HUES48 (cell line): ENCODE data around the gene ARMCX4.
"Not testable (repeated sequence)": the region's sequence is repeated elsewhere in the genome, so short reads cannot be mapped to it uniquely, and the experiment has no call there.

Experiments used
- H3K27ac ChIP-seq: one replicate; pipeline ENCODE4 v1.7.0; 2013; ENCODE audit warnings: low read depth, low read length, inconsistent platforms
- H3K27me3 ChIP-seq: 2 replicates; pipeline ENCODE4 v1.6.1; 2013; ENCODE audit warnings: mild to moderate bottlenecking, low read length; ENCODE audit not compliant: control insufficient read depth, insufficient read depth
- H3K36me3 ChIP-seq: 2 replicates; pipeline ENCODE4 v1.6.1; 2013; ENCODE audit warnings: low read length; ENCODE audit not compliant: control insufficient read depth, insufficient read depth
- H3K4me1 ChIP-seq: 2 replicates; pipeline ENCODE4 v1.6.1; 2013; ENCODE audit warnings: mild to moderate bottlenecking, low read length; ENCODE audit not compliant: control insufficient read depth, insufficient read depth
- H3K4me3 ChIP-seq: 2 replicates; pipeline ENCODE4 v1.5.1; 2013; ENCODE audit warnings: mild to moderate bottlenecking, low read depth, low read length
- H3K9ac ChIP-seq: 2 replicates; pipeline ENCODE4 v1.6.1; 2013; ENCODE audit warnings: mild to moderate bottlenecking, low read depth, low read length, moderate library complexity
- H3K9me3 ChIP-seq: 2 replicates; pipeline ENCODE4 v1.6.1; 2013; ENCODE audit warnings: low read length; ENCODE audit not compliant: control insufficient read depth, insufficient read depth

Gene ARMCX4

DNA sequence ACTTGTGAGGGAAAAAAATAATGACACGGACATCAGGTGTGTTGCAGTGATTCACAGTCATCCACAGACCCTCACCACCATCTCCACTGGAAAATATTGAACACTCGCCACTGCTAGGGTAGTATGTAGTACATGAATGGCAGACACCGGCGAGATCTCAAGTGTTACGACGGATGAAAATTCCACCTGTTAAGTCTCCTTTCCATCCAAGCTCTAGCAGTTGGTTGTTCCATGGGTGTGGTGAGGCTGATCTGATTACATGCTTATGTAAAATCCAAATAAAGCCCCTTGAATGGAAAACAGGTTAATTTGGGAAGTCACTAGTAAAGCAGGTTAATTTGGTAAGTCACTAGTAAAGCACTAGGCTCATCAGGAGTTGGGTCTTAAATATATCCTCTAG is 1.1 kb upstream of the ARMCX4 start:
- peaks cover 18% of the 10 kb centered on the region; the same call in 1 of the 2 replicates for H3K9me3 ChIP-seq
- no peak overlapping the region for H3K27ac ChIP-seq
- 0 out of 2 replicates have a peak, but pooled peaks cover 6% of the 10 kb centered on the region for H3K27me3 ChIP-seq
- no peak overlapping the region for H3K9ac ChIP-seq
- H3K36me3 ChIP-seq, result peaks cover 12% of the 10 kb centered on the region; the same call in 1 of the 2 replicates
- no peak overlapping the region for H3K4me3 ChIP-seq
- peaks cover 6% of the 10 kb centered on the region for H3K4me1 ChIP-seq

DNA sequence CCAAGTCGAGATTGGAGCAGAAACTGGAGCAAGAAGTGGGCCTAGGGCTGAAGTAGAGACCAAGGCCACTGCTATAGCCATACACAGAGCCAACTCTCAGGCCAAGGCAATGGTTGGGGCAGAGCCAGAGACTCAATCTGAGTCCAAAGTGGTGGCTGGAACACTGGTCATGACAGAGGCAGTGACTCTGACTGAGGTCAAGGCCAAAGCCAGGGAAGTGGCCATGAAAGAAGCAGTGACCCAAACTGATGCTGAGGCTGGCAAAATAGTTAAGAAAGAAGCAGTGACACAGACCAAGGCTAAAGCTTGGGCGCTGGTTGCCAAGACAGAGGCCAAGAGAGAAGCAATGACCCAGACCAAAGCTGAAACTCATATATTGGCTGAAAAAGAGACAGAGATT is 3.5 kb downstream of the ARMCX4 start:
- H3K27ac ChIP-seq, result no peak overlapping the region

DNA sequence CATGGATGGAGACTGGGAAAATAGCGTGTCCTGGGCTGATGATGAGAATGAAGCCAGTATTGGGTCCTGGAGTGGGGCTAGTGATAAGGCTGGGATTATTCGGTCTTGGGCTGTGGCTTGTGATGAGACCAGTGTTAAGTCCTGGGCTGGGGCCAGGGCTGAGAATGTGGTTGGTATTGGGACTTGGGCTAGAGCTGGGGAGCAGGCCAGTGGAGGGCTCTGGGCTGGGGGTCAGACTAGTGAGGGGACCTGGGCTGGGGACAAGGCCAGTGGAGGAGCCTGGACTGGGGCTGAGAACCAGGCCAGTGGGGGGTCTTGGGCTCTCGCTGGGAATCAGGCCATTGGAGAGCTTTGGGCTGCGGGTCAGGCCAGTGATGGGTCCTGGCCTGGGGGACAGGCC is 6.7 kb downstream of the ARMCX4 start:
- no peak overlapping the region for H3K4me3 ChIP-seq
- H3K9me3 ChIP-seq, result peaks cover 47% of the 10 kb centered on the region
- no peak overlapping the region for H3K9ac ChIP-seq
- H3K36me3 ChIP-seq, result peaks cover 12% of the 10 kb centered on the region; the same call in 1 of the 2 replicates
- no peaks in the 10 kb centered on the region for H3K4me1 ChIP-seq
- H3K27me3 ChIP-seq, result peaks cover 4% of the 10 kb centered on the region; the same call in 1 of the 2 replicates
- no peak overlapping the region for H3K27ac ChIP-seq

More for the DNA sequence above, 3.5 kb downstream of the ARMCX4 start:
- Histone ChIP-seq H3K9ac (no peak overlapping the region), H3K4me3 (no peak overlapping the region), H3K36me3 (peaks cover 12% of the 10 kb centered on the region; the same call in 1 of the 2 replicates), H3K27me3 (0 out of 2 replicates have a peak, but pooled peaks cover 5% of the 10 kb centered on the region), H3K9me3 (peaks cover 37% of the 10 kb centered on the region), H3K4me1 (peaks cover 6% of the 10 kb centered on the region)

DNA sequence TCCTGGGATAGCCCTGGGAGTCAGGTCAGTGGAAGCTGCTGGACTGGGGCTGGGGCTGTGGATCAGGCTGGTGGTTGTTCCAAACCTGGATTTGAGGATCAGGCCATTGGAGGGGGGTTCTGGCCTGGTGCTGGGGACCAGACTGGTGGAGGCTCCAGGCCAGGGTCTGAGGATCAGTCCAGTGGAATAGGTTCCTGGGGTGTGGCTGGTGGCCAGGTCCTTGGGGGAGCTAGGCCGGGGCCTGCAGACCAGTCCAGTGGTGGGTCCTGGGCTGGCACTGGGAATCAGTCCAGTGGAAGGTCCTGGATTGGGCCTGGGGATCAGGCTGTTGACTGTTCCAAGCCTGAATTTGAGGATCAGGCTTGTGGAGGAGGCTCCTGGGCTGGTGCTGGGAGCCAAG is 8.0 kb downstream of the ARMCX4 start:
- Histone ChIP-seq H3K4me3 (no peak overlapping the region), H3K27me3 (peaks cover 4% of the 10 kb centered on the region; the same call in 1 of the 2 replicates), H3K9me3 (peaks cover 38% of the 10 kb centered on the region), H3K4me1 (no peaks in the 10 kb centered on the region), H3K36me3 (peaks cover 4% of the 10 kb centered on the region; the same call in 1 of the 2 replicates), H3K27ac (no peak overlapping the region), H3K9ac (no peak overlapping the region)

DNA sequence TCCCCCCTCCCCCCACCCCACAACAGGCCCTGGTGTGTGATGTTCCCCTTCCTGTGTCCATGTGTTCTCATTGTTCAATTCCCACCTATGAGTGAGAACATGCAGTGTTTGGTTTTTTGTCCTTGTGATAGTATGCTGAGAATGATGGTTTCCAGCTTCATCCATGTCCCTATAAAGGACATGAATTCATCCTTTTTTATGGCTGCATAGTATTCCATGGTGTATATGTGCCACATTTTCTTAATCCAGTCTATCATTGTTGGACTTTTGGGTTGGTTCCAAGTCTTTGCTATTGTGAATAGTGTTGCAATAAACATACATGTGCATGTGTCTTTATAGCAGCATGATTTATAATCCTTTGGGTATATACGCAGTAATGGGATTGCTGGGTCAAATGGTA is 17.7 kb downstream of the ARMCX4 start:
- H3K9me3 ChIP-seq, result peaks cover 55% of the 10 kb centered on the region
- not testable (repeated sequence) for H3K4me3 ChIP-seq, H3K9ac ChIP-seq, H3K27me3 ChIP-seq, H3K4me1 ChIP-seq, H3K27ac ChIP-seq, H3K36me3 ChIP-seq

DNA sequence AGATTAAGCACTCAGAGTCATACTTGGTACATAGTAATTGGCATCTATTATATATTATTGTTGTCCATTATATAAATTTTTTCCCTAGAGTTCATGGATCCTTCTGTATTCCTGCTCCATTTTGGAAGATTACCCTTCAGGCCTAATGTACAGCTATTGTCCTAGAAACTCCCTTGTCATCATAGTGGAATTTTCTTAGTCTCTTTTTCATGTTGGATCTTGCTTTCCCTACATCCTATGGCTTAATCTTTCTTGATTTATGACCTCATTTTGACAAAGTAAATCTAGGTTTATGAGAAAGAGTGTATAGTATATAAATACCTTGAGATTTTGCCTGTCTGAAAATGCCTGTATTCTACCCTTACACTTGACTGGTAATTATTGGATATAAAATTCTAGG is 22.1 kb downstream of the ARMCX4 start:
- Histone ChIP-seq H3K4me1 (no peaks in the 10 kb centered on the region), H3K9me3 (peaks cover 35% of the 10 kb centered on the region)

DNA sequence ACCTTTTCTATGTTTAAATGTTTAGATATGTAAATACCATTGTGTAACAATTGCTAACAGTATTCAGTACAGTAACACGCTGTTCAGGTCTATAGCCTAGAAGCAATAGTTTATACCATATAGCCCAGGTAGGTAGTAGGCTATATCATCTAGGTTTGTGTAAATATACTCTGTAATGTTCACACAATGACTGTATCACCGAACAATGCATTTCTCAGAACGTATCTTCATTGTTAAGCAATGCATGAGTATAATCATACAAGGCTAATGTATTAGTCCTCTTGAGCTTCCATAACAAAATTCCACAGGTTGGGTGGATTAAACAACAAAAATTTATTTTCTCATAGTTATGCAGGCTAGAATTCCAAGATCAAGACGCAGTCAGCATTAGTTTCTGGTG is 22.7 kb downstream of the ARMCX4 start:
- Histone ChIP-seq H3K27ac (no peak overlapping the region), H3K9ac (no peak overlapping the region), H3K4me1 (no peaks in the 10 kb centered on the region), H3K27me3 (no peaks in the 10 kb centered on the region), H3K9me3 (peaks cover 35% of the 10 kb centered on the region), H3K36me3 (peaks cover 3% of the 10 kb centered on the region; the same call in 1 of the 2 replicates), H3K4me3 (no peak overlapping the region)

More for the DNA sequence above, 22.1 kb downstream of the ARMCX4 start:
- H3K27me3 ChIP-seq, result no peaks in the 10 kb centered on the region
- peaks cover 3% of the 10 kb centered on the region; the same call in 1 of the 2 replicates for H3K36me3 ChIP-seq
- no peak overlapping the region for H3K27ac ChIP-seq
- no peak overlapping the region for H3K4me3 ChIP-seq
- H3K9ac ChIP-seq, result no peak overlapping the region

DNA sequence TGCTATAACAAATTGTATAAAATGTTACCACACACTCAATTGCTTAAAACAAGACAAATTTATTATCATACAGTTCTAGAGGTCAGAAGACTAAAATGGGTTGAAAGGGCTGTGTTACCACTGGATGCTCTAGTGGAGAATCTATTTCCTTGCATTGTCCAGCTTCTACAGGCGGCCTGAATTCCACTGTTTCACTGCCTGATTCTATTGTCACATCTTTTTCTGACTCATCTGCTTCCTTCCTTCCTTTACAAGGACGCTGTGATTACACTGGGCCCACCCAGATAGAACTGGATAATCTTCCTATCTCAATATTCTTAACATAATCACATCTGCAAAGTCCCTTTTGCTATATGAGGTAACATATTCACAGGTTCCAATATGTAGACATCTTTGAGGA is 45.7 kb downstream of the ARMCX4 start:
- Histone ChIP-seq H3K9me3 (peaks cover 17% of the 10 kb centered on the region), H3K27ac (no peak overlapping the region), H3K9ac (no peak overlapping the region), H3K36me3 (no peaks in the 10 kb centered on the region), H3K4me1 (no peaks in the 10 kb centered on the region), H3K4me3 (no peak overlapping the region), H3K27me3 (no peaks in the 10 kb centered on the region)
